Muscle of leg (tissue), 11 donors: ENCODE measurements around the gene NOTCH4. TPM values are rescaled to one million over a fixed set of nuclear protein-coding genes. Genes with fewer than 3 reads are reported as not detected.
"Not testable (repeated sequence)": the region's sequence is repeated elsewhere in the genome, so short reads cannot be mapped to it uniquely, and the experiment has no call there.

Experiments
- DNase-seq: peaks from one replicate; pipeline ENCODE4 v3.0.0; 2013
- H3K27ac ChIP-seq: one replicate; pipeline ENCODE4 v1.5.1; 2013; ENCODE audit warnings: mild to moderate bottlenecking, low read length, control low read depth
- H3K27me3 ChIP-seq: one replicate; pipeline ENCODE4 v1.6.1; 2013; ENCODE audit warnings: low read length; ENCODE audit not compliant: control insufficient read depth, insufficient read depth
- H3K36me3 ChIP-seq: one replicate; pipeline ENCODE4 v1.6.1; 2013; ENCODE audit warnings: low read length; ENCODE audit not compliant: control insufficient read depth, insufficient read depth
- H3K4me1 ChIP-seq: one replicate; pipeline ENCODE4 v1.6.1; 2013; ENCODE audit warnings: low read length; ENCODE audit not compliant: control insufficient read depth, insufficient read depth
- H3K4me3 ChIP-seq: one replicate; pipeline ENCODE4 v1.5.1; 2013; ENCODE audit warnings: low read length, control low read depth
- H3K9me3 ChIP-seq: replicated peaks from 2 replicates; pipeline ENCODE4 v1.6.1; 2013; ENCODE audit warnings: low read depth, low read length; ENCODE audit not compliant: control insufficient read depth
- WGBS: methylation state at CpG from one replicate; pipeline ENCODE4 v1.1.5; 2013; ENCODE audit warnings: missing lambda C conversion rate; ENCODE audit not compliant: insufficient coverage; 5-methylcytosine and 5-hydroxymethylcytosine counted together
- polyA plus RNA-seq, 8 donors: library from polyadenylated mRNA; unstranded; fragments of 120-200 nt; gene quantifications; one replicate each; pipeline versions ENCODE4 v1.2.1 to v1.2.3, GENCODE V29; 2013; ENCODE audit warnings: inconsistent platforms in 1 of 8, low replicate concordance in 1 of 8; ENCODE audit not compliant: insufficient read length in 8 of 8, insufficient read depth in 1 of 8
- total RNA-seq: library from RNA; stranded (reverse); fragments of 120-200 nt; gene quantifications from one replicate; pipeline ENCODE4 v1.2.4, GENCODE V29; 2013

Gene NOTCH4
- total and polyA plus RNA-seq, 9 donors = 14.0 to 30.4 (median 22.8) TPM

- no peaks in the 10 kb centered on the region for H3K9me3 ChIP-seq
- WGBS = 61% methylated on average over 2 of the region's 4 CpGs
- no peak overlapping the region for H3K4me3 ChIP-seq
- no peaks in the 10 kb centered on the region for H3K4me1 ChIP-seq
- no peaks in the 10 kb centered on the region for H3K27me3 ChIP-seq
- no peak for DNase-seq
- no peaks in the 10 kb centered on the region for H3K36me3 ChIP-seq
- no peak overlapping the region for H3K27ac ChIP-seq
Observed at GRCh38 chr6:32220021-32220420, 3.8 kb downstream of the NOTCH4 start.

- no peaks in the 10 kb centered on the region for H3K27me3 ChIP-seq
- WGBS = 63% methylated on average over 6 of the region's 7 CpGs
- H3K27ac ChIP-seq = no peak overlapping the region
- DNase-seq = no peak
- no peaks in the 10 kb centered on the region for H3K9me3 ChIP-seq
- H3K4me1 ChIP-seq = no peaks in the 10 kb centered on the region
- H3K36me3 ChIP-seq = no peaks in the 10 kb centered on the region
- H3K4me3 ChIP-seq = no peak overlapping the region
Observed at GRCh38 chr6:32218167-32218566, 5.7 kb downstream of the NOTCH4 start.

- Histone ChIP-seq H3K9me3 (no peaks in the 10 kb centered on the region), H3K4me3 (no peak overlapping the region), H3K36me3 (no peaks in the 10 kb centered on the region), H3K27me3 (no peaks in the 10 kb centered on the region), H3K27ac (no peak overlapping the region), H3K4me1 (no peaks in the 10 kb centered on the region)
- 85% methylated on average over 11 of the region's 11 CpGs for WGBS
- DNase-seq = no peak
Observed at GRCh38 chr6:32216998-32217397, 6.9 kb downstream of the NOTCH4 start.

- H3K27ac ChIP-seq = no peak overlapping the region
- WGBS = 93% methylated on average over 3 of the region's 10 CpGs
- H3K9me3 ChIP-seq = no peaks in the 10 kb centered on the region
- no peak for DNase-seq
- H3K36me3 ChIP-seq = no peaks in the 10 kb centered on the region
- H3K4me1 ChIP-seq = no peaks in the 10 kb centered on the region
- no peak overlapping the region for H3K4me3 ChIP-seq
- no peaks in the 10 kb centered on the region for H3K27me3 ChIP-seq
Observed at GRCh38 chr6:32216285-32216684, 7.6 kb downstream of the NOTCH4 start.

- no peak for DNase-seq
- H3K27ac ChIP-seq = no peak overlapping the region
- no peaks in the 10 kb centered on the region for H3K9me3 ChIP-seq
- no CpG with 5 or more reads among the region's 4 CpGs for WGBS
- no peaks in the 10 kb centered on the region for H3K27me3 ChIP-seq
- H3K36me3 ChIP-seq = no peaks in the 10 kb centered on the region
- no peaks in the 10 kb centered on the region for H3K4me1 ChIP-seq
- no peak overlapping the region for H3K4me3 ChIP-seq
Observed at GRCh38 chr6:32215617-32216016, 8.2 kb downstream of the NOTCH4 start.

GRCh38 chr6:32214126-32214525 lies 9.7 kb downstream of the NOTCH4 start:
- WGBS = no CpG with 5 or more reads among the region's 3 CpGs
- Histone ChIP-seq H3K4me1 (no peaks in the 10 kb centered on the region), H3K4me3 (no peak overlapping the region), H3K36me3 (no peaks in the 10 kb centered on the region), H3K9me3 (no peaks in the 10 kb centered on the region), H3K27me3 (no peaks in the 10 kb centered on the region), H3K27ac (no peak overlapping the region)
- no peak for DNase-seq

- Histone ChIP-seq H3K9me3 (no peaks in the 10 kb centered on the region), H3K4me3 (no peak overlapping the region), H3K4me1 (no peaks in the 10 kb centered on the region), H3K27me3 (no peaks in the 10 kb centered on the region), H3K36me3 (no peaks in the 10 kb centered on the region), H3K27ac (no peak overlapping the region)
- 78% methylated on average over 2 of the region's 6 CpGs for WGBS
- DNase-seq = no peak
Observed at GRCh38 chr6:32213649-32214048, 10.2 kb downstream of the NOTCH4 start.

GRCh38 chr6:32212076-32212760 lies 11.6 kb downstream of the NOTCH4 start:
- H3K9me3 ChIP-seq = no peaks in the 10 kb centered on the region
- WGBS = 64% methylated on average over 6 of the region's 12 CpGs
- no peak for DNase-seq
- H3K4me3 ChIP-seq = no peak overlapping the region
- no peaks in the 10 kb centered on the region for H3K4me1 ChIP-seq
- H3K27me3 ChIP-seq = no peaks in the 10 kb centered on the region
- H3K27ac ChIP-seq = no peak overlapping the region
- H3K36me3 ChIP-seq = no peaks in the 10 kb centered on the region

- H3K9me3 ChIP-seq, H3K27me3 ChIP-seq, H3K36me3 ChIP-seq, H3K27ac ChIP-seq, H3K4me1 ChIP-seq, H3K4me3 ChIP-seq, DNase-seq: not testable (repeated sequence)
- no CpG with 5 or more reads among the region's 4 CpGs for WGBS
Observed at GRCh38 chr6:32211432-32211831, 12.4 kb downstream of the NOTCH4 start.

GRCh38 chr6:32210191-32210601 lies 13.7 kb downstream of the NOTCH4 start:
- DNase-seq = no peak
- 78% methylated on average over 5 of the region's 5 CpGs for WGBS
- Histone ChIP-seq H3K9me3 (no peaks in the 10 kb centered on the region), H3K27ac (no peak overlapping the region), H3K27me3 (no peaks in the 10 kb centered on the region), H3K36me3 (no peaks in the 10 kb centered on the region), H3K4me3 (no peak overlapping the region), H3K4me1 (no peaks in the 10 kb centered on the region)

- no peak overlapping the region for H3K27ac ChIP-seq
Observed at GRCh38 chr6:32208996-32209395, 14.9 kb downstream of the NOTCH4 start.

More at GRCh38 chr6:32208996-32209395, 14.9 kb downstream of the NOTCH4 start:
- H3K4me1 ChIP-seq = no peaks in the 10 kb centered on the region
- no peak overlapping the region for H3K4me3 ChIP-seq
- WGBS = no CpG with 5 or more reads among the region's 1 CpG
- no peaks in the 10 kb centered on the region for H3K9me3 ChIP-seq
- no peak for DNase-seq
- no peaks in the 10 kb centered on the region for H3K36me3 ChIP-seq
- H3K27me3 ChIP-seq = peaks cover 2% of the 10 kb centered on the region
